GM12878 (cell line): ENCODE measurements around the gene PAQR9. TPM values are rescaled to one million over a fixed set of nuclear protein-coding genes. Genes with fewer than 3 reads are reported as not detected.

Source experiments
- ATAC-seq: fragments of 200-7000 bp; cut with Tn5 transposase; 3 replicates; pipeline ENCODE4 v1.9.1; 2020; ENCODE audit warnings: mild to moderate bottlenecking, moderate library complexity
- BruUV-seq: library from RNA; stranded (reverse); fragments of 400-500 nt; replicated peaks from 2 replicates; lab custom pipeline; 2021; lab: Mats Ljungman, UMichigan
- CTCF ChIA-PET: fragments of 300-600 bp; sonication (Branson Sonifier 250); formaldehyde crosslinking; extraction: SDS; loops from one replicate; lab custom pipeline; 2021; ENCODE audit warnings: inconsistent platforms; lab: Yijun Ruan, JAX
- POLR2A ChIA-PET: fragments of 350-600 bp; formaldehyde crosslinking; extraction: SDS; loops from one replicate; lab custom pipeline; 2021; ENCODE audit warnings: inconsistent platforms; lab: Charles Lee
- RAD21 ChIA-PET: fragments of 300-600 bp; sonication (Branson Sonifier 250); formaldehyde crosslinking; loops from one replicate; lab custom pipeline; 2023; ENCODE audit warnings: antibody characterized with exemption; ENCODE audit not compliant: unreplicated experiment; lab: Charles Lee
- SMC1A ChIA-PET: fragments of 300-600 bp; sonication (Branson Sonifier 250); formaldehyde crosslinking; loops from one replicate; lab custom pipeline; 2023; ENCODE audit not compliant: unreplicated experiment, uncharacterized antibody; lab: Charles Lee
- DNase-seq: peaks from one replicate; pipeline ENCODE4 v3.0.0-alpha.2; 2011; ENCODE audit warnings: low read depth, low spot score
- FAIRE-seq: peaks from 3 replicates; lab custom pipeline; 2011; peaks lifted over from hg19 to GRCh38; lab: Jason Lieb, UNC
- H2AFZ ChIP-seq: 2 replicates; pipeline ENCODE4 v1.6.0; 2011; ENCODE audit warnings: low read depth, low read length, control low read depth; ENCODE audit not compliant: control insufficient read depth
- H3K27ac ChIP-seq: 2 replicates; pipeline ENCODE4 v1.5.1; 2011; ENCODE audit warnings: control low read depth; ENCODE audit not compliant: control insufficient read depth, insufficient read depth
- H3K27me3 ChIP-seq, 2 experiments: replicated peaks in 1 of 2; 2 replicates each; pipeline versions ENCODE4 v1.6.0 to v1.6.1; 2011; ENCODE audit warnings: low read length in 1 of 2; ENCODE audit not compliant: control insufficient read depth in 2 of 2, insufficient read depth in 2 of 2
- H3K36me3 ChIP-seq, 2 experiments: 2 replicates each; pipeline ENCODE4 v1.5.1; 2011; ENCODE audit warnings: low read length in 1 of 2; ENCODE audit not compliant: control insufficient read depth in 2 of 2, insufficient read depth in 2 of 2
- H3K4me1 ChIP-seq: 2 replicates; pipeline ENCODE4 v1.6.1; 2011; ENCODE audit warnings: mild to moderate bottlenecking, low read length, moderate library complexity, mixed read lengths; ENCODE audit not compliant: control insufficient read depth, insufficient read depth
- H3K4me2 ChIP-seq: 2 replicates; pipeline ENCODE4 v1.6.0; 2011; ENCODE audit warnings: control low read depth; ENCODE audit not compliant: control insufficient read depth, insufficient read depth
- H3K4me3 ChIP-seq: fragments of 200-600 bp; sonication (generic); 2 replicates; pipeline ENCODE4 v1.5.1; 2016
- H3K79me2 ChIP-seq: 2 replicates; pipeline ENCODE4 v1.6.0; 2011; ENCODE audit warnings: low read length; ENCODE audit not compliant: control insufficient read depth, insufficient read depth
- H3K9ac ChIP-seq: 2 replicates; pipeline ENCODE4 v1.8.0; 2011; ENCODE audit warnings: low read length, control low read depth, mixed read lengths; ENCODE audit not compliant: control insufficient read depth, insufficient read depth
- H3K9me3 ChIP-seq: replicated peaks from 3 replicates; pipeline ENCODE4 v1.5.1; 2011; ENCODE audit warnings: mild to moderate bottlenecking, low read length; ENCODE audit not compliant: control insufficient read depth, insufficient read depth
- H4K20me1 ChIP-seq: 2 replicates; pipeline ENCODE4 v1.6.0; 2011; ENCODE audit not compliant: control insufficient read depth, insufficient read depth
- ASH2L ChIP-seq: fragments of 300-600, 200-600 bp; sonication (generic); IDR thresholded peaks from 2 replicates; pipeline ENCODE4 v1.6.1; 2017; ENCODE audit warnings: low read depth, mild to moderate bottlenecking, borderline replicate concordance
- ATF3 ChIP-seq: IDR thresholded peaks from 2 replicates; pipeline ENCODE4 v1.6.1; 2011; ENCODE audit warnings: low read depth, mild to moderate bottlenecking, low read length, moderate library complexity, borderline replicate concordance; ENCODE audit errors: extremely low read depth
- BCLAF1 ChIP-seq: fragments of 450-650 bp; IDR thresholded peaks from 2 replicates; pipeline ENCODE4 v1.6.1; 2017; ENCODE audit warnings: antibody characterized with exemption, mild to moderate bottlenecking, moderate library complexity
- EZH2 ChIP-seq: IDR thresholded peaks from 2 replicates; pipeline ENCODE4 v1.6.1; 2012; ENCODE audit warnings: low read depth, mild to moderate bottlenecking, control low read depth, inconsistent platforms, low read length, borderline replicate concordance; ENCODE audit not compliant: control insufficient read depth
- HDAC6 ChIP-seq: fragments of 200-600 bp; sonication (generic); IDR thresholded peaks from one replicate; pipeline ENCODE4 v1.8.0; 2017; ENCODE audit warnings: antibody characterized with exemption; ENCODE audit not compliant: unreplicated experiment
- IRF4 ChIP-seq: IDR thresholded peaks from 2 replicates; pipeline ENCODE4 v1.6.1; 2011; ENCODE audit warnings: low read depth, low read length
- LARP7 ChIP-seq: fragments of 450-650 bp; IDR thresholded peaks from 2 replicates; pipeline ENCODE4 v1.6.1; 2017; ENCODE audit warnings: mild to moderate bottlenecking
- MEF2A ChIP-seq: IDR thresholded peaks from 2 replicates; pipeline ENCODE4 v1.6.1; 2011; ENCODE audit warnings: low read depth, mild to moderate bottlenecking, low read length, moderate library complexity; ENCODE audit not compliant: insufficient read depth
- MLLT1 ChIP-seq: fragments of 450-650 bp; IDR thresholded peaks from 2 replicates; pipeline ENCODE4 v1.6.1; 2016; ENCODE audit warnings: mild to moderate bottlenecking
- NKRF ChIP-seq: fragments of 450-650 bp; conservative IDR thresholded peaks from 2 replicates; pipeline ENCODE4 v1.6.1; 2017; ENCODE audit warnings: mild to moderate bottlenecking, moderate library complexity
- POU2F2 ChIP-seq: IDR thresholded peaks from 3 replicates; pipeline ENCODE4 v1.6.1; 2011; ENCODE audit warnings: low read depth, mild to moderate bottlenecking, low read length, borderline replicate concordance
- RUNX3 ChIP-seq: IDR thresholded peaks from 2 replicates; pipeline ENCODE4 v1.6.1; 2012; ENCODE audit warnings: low read length, inconsistent platforms
- SMARCA5 ChIP-seq: fragments of 450-650 bp; IDR thresholded peaks from 2 replicates; pipeline ENCODE4 v1.6.1; 2017; ENCODE audit warnings: mild to moderate bottlenecking
- USF2 ChIP-seq: IDR thresholded peaks from 2 replicates; pipeline ENCODE4 v1.6.1; 2011; ENCODE audit warnings: low read depth, low read length, improper control_type of control experiment, borderline replicate concordance
- WRNIP1 ChIP-seq: IDR thresholded peaks from 2 replicates; pipeline ENCODE4 v1.6.1; 2011; ENCODE audit warnings: low read depth, low read length, improper control_type of control experiment, borderline replicate concordance
- ZZZ3 ChIP-seq: IDR thresholded peaks from 2 replicates; pipeline ENCODE4 v1.6.1; 2011; ENCODE audit warnings: low read depth; ENCODE audit not compliant: control insufficient read depth, insufficient read length
- WGBS: methylation state at CpG from one replicate; pipeline ENCODE4 v1.1.6; 2016; ENCODE audit warnings: low lambda C conversion rate; ENCODE audit not compliant: insufficient replicate concordance, insufficient coverage; ENCODE audit errors: missing lambda C conversion rate; 5-methylcytosine and 5-hydroxymethylcytosine counted together
- in situ Hi-C: fragments of 300-500 bp; cut with MboI; formaldehyde crosslinking; loops from 9 replicates; pipeline ENCODE4 v1.14.3; 2018; ENCODE audit warnings: mixed read lengths
- intact Hi-C: fragments of 100-400 bp; cut with micrococcal nuclease; formaldehyde crosslinking; loops from one replicate; pipeline ENCODE4 v1.14.2; 2022; ENCODE audit not compliant: unreplicated experiment
- polyA plus RNA-seq, 11 experiments: library from polyadenylated mRNA; depleted of rRNA in 4 of 11; unstranded in 6 of 11; stranded (reverse) in 5 of 11; fragments of >200 nt; fragmentation: Nextera tagmentation in 4 of 11; fragmentation: Illumina TruSeq in 1 of 11; extraction: Ambion mirVana in 4 of 11; extraction: Trizol in 1 of 11; gene quantifications; 1 replicate in 1 of 11; 2 replicates in 10 of 11; pipeline versions ENCODE4 v1.2.1 to v1.2.3, GENCODE V29; 2011 to 2016; ENCODE audit warnings: inconsistent platforms in 2 of 11, missing spikeins in 2 of 11, low read depth in 1 of 11
- total RNA-seq, 4 experiments: library from RNA; depleted of rRNA in 3 of 4; stranded (reverse); fragments of >200 nt in 3 of 4; fragmentation: Illumina TruSeq in 1 of 4; extraction: Trizol in 1 of 4; gene quantifications; 2 replicates each; pipeline versions ENCODE4 v1.2.1 to v1.2.3, GENCODE V29; 2013 to 2021

PAQR9 gene
- total and polyA plus RNA-seq, 10 of the 15 experiments (the other 5 are each of a cell fraction or from before 2014, with no cell fraction given), result not detected

- FAIRE-seq (no peak), ATAC-seq (no peak; the same call in 1 of the 3 replicates), DNase-seq (no peak)
- no TSS peak for BruUV-seq
- Histone ChIP-seq H3K4me1 (no peaks in the 10 kb centered on the region), H4K20me1 (no peaks in the 10 kb centered on the region), H3K9ac (no peak overlapping the region), H2AFZ (no peak overlapping the region), H3K27me3 (peaks cover 0 to 2% of the 10 kb centered on the region in 2 experiments; a peak in 2 of 4 replicates), H3K36me3 (no peaks in the 10 kb centered on the region), H3K4me3 (no peak overlapping the region), H3K27ac (no peak overlapping the region), H3K79me2 (no peaks in the 10 kb centered on the region), H3K4me2 (no peak overlapping the region), H3K9me3 (no peaks in the 10 kb centered on the region)
- WGBS, result 46% methylated on average over 8 of the region's 8 CpGs
- RAD21 ChIA-PET, result no interaction called here
- POLR2A ChIA-PET, result no interaction called here
- CTCF ChIA-PET, result interaction anchor here (0.6 to 1.7 kb wide), 3 partner anchors 17 to 149 kb away, joined by 3 to 5 read pairs (median 3); no protein-coding TSS in a partner anchor
- SMC1A ChIA-PET, result no interaction called here
- intact Hi-C loops (no loop called here), in situ Hi-C loops (no loop called here)
- TF ChIP-seq MEF2A (no peak), LARP7 (no peak), EZH2 (no peak), USF2 (no peak), WRNIP1 (no peak), ZZZ3 (no peak), POU2F2 (no peak), ASH2L (no peak), HDAC6 (no peak), SMARCA5 (no peak), RUNX3 (no peak), NKRF (no peak), ATF3 (no peak), MLLT1 (no peak), IRF4 (no peak), BCLAF1 (no peak)
Observed at GRCh38 chr3:142976621-142977398, 13.3 kb upstream of the PAQR9 start.
